Chondrocyte (in vitro differentiated cells): ENCODE measurements around the gene APLP2. TPM values are rescaled to one million over a fixed set of nuclear protein-coding genes. Genes with fewer than 3 reads are reported as not detected.

Experiments used
- DNase-seq: peaks from one replicate; pipeline ENCODE4 v3.0.0; 2021; ENCODE audit warnings: mixed read lengths, low spot score
- H3K27ac Mint-ChIP-seq: one replicate; pipeline ENCODE4 v1.8.0; 2021; ENCODE audit warnings: mild to moderate bottlenecking, moderate library complexity, mixed read lengths; ENCODE audit not compliant: unreplicated experiment
- H3K27me3 Mint-ChIP-seq: 2 replicates; pipeline ENCODE4 v1.8.0; 2021; ENCODE audit warnings: low read depth, mixed read lengths
- H3K36me3 Mint-ChIP-seq: 2 replicates; pipeline ENCODE4 v1.8.0; 2021; ENCODE audit warnings: low read depth, mixed read lengths
- H3K4me1 Mint-ChIP-seq: 2 replicates; pipeline ENCODE4 v1.8.0; 2021; ENCODE audit warnings: low read depth, mild to moderate bottlenecking, mixed read lengths
- H3K4me3 Mint-ChIP-seq: one replicate; pipeline ENCODE4 v1.8.0; 2021; ENCODE audit warnings: mild to moderate bottlenecking, moderate library complexity, mixed read lengths; ENCODE audit not compliant: unreplicated experiment
- H3K9me3 Mint-ChIP-seq: 2 replicates; pipeline ENCODE4 v1.8.0; 2021; ENCODE audit warnings: low read depth, mixed read lengths
- CTCF ChIP-seq: fragments of 200-600 bp; sonication (generic); IDR thresholded peaks from 2 replicates; pipeline ENCODE4 v1.5.0; 2021; ENCODE audit warnings: antibody characterized with exemption, mild to moderate bottlenecking, moderate library complexity
- total RNA-seq: library from RNA; stranded (reverse); gene quantifications from 3 replicates; pipeline ENCODE4 v1.2.1, GENCODE V29; 2021

The APLP2 gene
- total RNA-seq, 1 donor from 2014 or later: 358 TPM

- no peak for DNase-seq
- Mint-ChIP-seq H3K4me1 (peaks cover 29% of the 10 kb centered on the region), H3K36me3 (no peaks in the 10 kb centered on the region), H3K9me3 (no peaks in the 10 kb centered on the region), H3K27ac (peak overlapping the region; percentile 86), H3K4me3 (peak overlapping the region; percentile 76), H3K27me3 (no peaks in the 10 kb centered on the region)
- TF ChIP-seq CTCF: peak; percentile 45
Observed at GRCh38 chr11:130070109-130070845, 583 bp downstream of the APLP2 start.

GRCh38 chr11:130070846-130071200 is 1.1 kb downstream of the APLP2 start:
- peak overlapping the region; percentile 86 for H3K27ac Mint-ChIP-seq
- no peak for TF ChIP-seq CTCF
- H3K4me1 Mint-ChIP-seq: peaks cover 29% of the 10 kb centered on the region
- H3K4me3 Mint-ChIP-seq: peak overlapping the region; percentile 70
- no peaks in the 10 kb centered on the region for H3K27me3 Mint-ChIP-seq
- H3K36me3 Mint-ChIP-seq: no peaks in the 10 kb centered on the region
- no peak for DNase-seq
- no peaks in the 10 kb centered on the region for H3K9me3 Mint-ChIP-seq

GRCh38 chr11:130071211-130071712 is 1.6 kb downstream of the APLP2 start:
- Mint-ChIP-seq H3K27me3 (no peaks in the 10 kb centered on the region), H3K27ac (peak overlapping the region; percentile 86), H3K9me3 (no peaks in the 10 kb centered on the region), H3K36me3 (no peaks in the 10 kb centered on the region), H3K4me1 (peaks cover 29% of the 10 kb centered on the region), H3K4me3 (peak overlapping the region; percentile 70)
- no peak for TF ChIP-seq CTCF
- DNase-seq: no peak

GRCh38 chr11:130074736-130075135 is 5.0 kb downstream of the APLP2 start:
- Mint-ChIP-seq H3K36me3 (no peaks in the 10 kb centered on the region), H3K27me3 (no peaks in the 10 kb centered on the region), H3K4me3 (no peak overlapping the region), H3K9me3 (no peaks in the 10 kb centered on the region), H3K4me1 (peaks cover 38% of the 10 kb centered on the region), H3K27ac (no peak overlapping the region)
- DNase-seq: no peak
- no peak for TF ChIP-seq CTCF

- H3K36me3 Mint-ChIP-seq: no peaks in the 10 kb centered on the region
- DNase-seq: no peak
- H3K4me1 Mint-ChIP-seq: peaks cover 27% of the 10 kb centered on the region
- H3K4me3 Mint-ChIP-seq: no peak overlapping the region
- no peak for TF ChIP-seq CTCF
- H3K9me3 Mint-ChIP-seq: no peaks in the 10 kb centered on the region
- no peak overlapping the region for H3K27ac Mint-ChIP-seq
- H3K27me3 Mint-ChIP-seq: no peaks in the 10 kb centered on the region
Observed at GRCh38 chr11:130076778-130077481, 7.2 kb downstream of the APLP2 start.
